ENCODE results near the gene PHACTR4.

DNA sequence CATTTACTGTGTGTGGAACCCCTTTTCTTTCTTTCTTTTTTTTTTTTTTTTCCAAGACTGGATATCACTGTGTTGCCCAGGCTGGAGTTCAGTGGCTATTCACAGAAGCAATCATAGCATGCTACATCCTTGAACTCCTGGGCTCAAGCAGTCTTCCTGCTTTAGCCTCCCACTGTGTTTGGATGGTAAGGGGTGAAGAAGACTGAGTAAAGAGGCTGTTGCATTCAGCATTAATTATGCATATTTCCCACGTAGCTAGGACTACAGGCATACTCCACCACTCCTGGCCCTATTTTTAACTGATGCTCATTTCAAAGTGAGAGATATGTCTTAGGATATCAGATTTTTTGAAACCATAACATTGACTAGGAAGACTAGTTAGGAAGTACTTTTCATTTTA, 39.5 kb downstream of the PHACTR4 start:
- TF ChIP-seq, protein P1, sequence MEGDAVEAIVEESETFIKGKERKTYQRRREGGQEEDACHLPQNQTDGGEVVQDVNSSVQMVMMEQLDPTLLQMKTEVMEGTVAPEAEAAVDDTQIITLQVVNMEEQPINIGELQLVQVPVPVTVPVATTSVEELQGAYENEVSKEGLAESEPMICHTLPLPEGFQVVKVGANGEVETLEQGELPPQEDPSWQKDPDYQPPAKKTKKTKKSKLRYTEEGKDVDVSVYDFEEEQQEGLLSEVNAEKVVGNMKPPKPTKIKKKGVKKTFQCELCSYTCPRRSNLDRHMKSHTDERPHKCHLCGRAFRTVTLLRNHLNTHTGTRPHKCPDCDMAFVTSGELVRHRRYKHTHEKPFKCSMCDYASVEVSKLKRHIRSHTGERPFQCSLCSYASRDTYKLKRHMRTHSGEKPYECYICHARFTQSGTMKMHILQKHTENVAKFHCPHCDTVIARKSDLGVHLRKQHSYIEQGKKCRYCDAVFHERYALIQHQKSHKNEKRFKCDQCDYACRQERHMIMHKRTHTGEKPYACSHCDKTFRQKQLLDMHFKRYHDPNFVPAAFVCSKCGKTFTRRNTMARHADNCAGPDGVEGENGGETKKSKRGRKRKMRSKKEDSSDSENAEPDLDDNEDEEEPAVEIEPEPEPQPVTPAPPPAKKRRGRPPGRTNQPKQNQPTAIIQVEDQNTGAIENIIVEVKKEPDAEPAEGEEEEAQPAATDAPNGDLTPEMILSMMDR (tag by site-specific recombination; IDR thresholded peaks at IDR 0.05): no peak
- TF ChIP-seq ZNF654 (tag by site-specific recombination; IDR thresholded peaks at IDR 0.05; ENCODE audit: low read depth): no peak
- TF ChIP-seq, protein P2, sequence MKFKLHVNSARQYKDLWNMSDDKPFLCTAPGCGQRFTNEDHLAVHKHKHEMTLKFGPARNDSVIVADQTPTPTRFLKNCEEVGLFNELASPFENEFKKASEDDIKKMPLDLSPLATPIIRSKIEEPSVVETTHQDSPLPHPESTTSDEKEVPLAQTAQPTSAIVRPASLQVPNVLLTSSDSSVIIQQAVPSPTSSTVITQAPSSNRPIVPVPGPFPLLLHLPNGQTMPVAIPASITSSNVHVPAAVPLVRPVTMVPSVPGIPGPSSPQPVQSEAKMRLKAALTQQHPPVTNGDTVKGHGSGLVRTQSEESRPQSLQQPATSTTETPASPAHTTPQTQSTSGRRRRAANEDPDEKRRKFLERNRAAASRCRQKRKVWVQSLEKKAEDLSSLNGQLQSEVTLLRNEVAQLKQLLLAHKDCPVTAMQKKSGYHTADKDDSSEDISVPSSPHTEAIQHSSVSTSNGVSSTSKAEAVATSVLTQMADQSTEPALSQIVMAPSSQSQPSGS (tag by site-specific recombination; IDR thresholded peaks at IDR 0.05; ENCODE audit: low read depth): no peak
- TF ChIP-seq, protein P3, sequence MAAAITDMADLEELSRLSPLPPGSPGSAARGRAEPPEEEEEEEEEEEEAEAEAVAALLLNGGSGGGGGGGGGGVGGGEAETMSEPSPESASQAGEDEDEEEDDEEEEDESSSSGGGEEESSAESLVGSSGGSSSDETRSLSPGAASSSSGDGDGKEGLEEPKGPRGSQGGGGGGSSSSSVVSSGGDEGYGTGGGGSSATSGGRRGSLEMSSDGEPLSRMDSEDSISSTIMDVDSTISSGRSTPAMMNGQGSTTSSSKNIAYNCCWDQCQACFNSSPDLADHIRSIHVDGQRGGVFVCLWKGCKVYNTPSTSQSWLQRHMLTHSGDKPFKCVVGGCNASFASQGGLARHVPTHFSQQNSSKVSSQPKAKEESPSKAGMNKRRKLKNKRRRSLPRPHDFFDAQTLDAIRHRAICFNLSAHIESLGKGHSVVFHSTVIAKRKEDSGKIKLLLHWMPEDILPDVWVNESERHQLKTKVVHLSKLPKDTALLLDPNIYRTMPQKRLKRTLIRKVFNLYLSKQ (tag by site-specific recombination; IDR thresholded peaks at IDR 0.05; ENCODE audit: borderline replicate concordance): no peak
- no peak for TF ChIP-seq ZNF658 (tag by site-specific recombination; IDR thresholded peaks at IDR 0.05)
- TF ChIP-seq ZNF274 (IDR thresholded peaks at IDR 0.05; ENCODE audit: low read length): no peak
- TF ChIP-seq ZNF274 (tag by site-specific recombination; IDR thresholded peaks at IDR 0.05; ENCODE audit: borderline replicate concordance): no peak
- no peak for TF ChIP-seq SP2 (tag by site-specific recombination; IDR thresholded peaks at IDR 0.05)
- TF ChIP-seq ZBTB26 (tag by site-specific recombination; optimal IDR thresholded peaks at IDR 0.05): no peak
- TF ChIP-seq ZNF785 (tag by site-specific recombination; IDR thresholded peaks at IDR 0.05): no peak
- no peak for TF ChIP-seq EGR2 (tag by site-specific recombination; IDR thresholded peaks at IDR 0.05; ENCODE audit: low read depth)
- TF ChIP-seq ZNF585B (tag by site-specific recombination; IDR thresholded peaks at IDR 0.05): no peak
- TF ChIP-seq ZNF302 (tag by site-specific recombination; IDR thresholded peaks at IDR 0.05; ENCODE audit: low read depth): no peak

Measured in HEK293 (cell line).